ENCODE results near the gene A1BG. TPM values are rescaled to one million over a fixed set of nuclear protein-coding genes. Genes with fewer than 3 reads are reported as not detected.

Gene A1BG
- total RNA-seq: 10 to 100 TPM; 12.6 to 16.4 TPM
- 17.8 TPM for polyA plus RNA-seq (2013, experiment 1 of 2)
- polyA plus RNA-seq (2013, experiment 2 of 2): 19.7 TPM
- long read RNA-seq, experiment 1, transcript A1BG-203 (2 exons, 2,134 nt): major isoform, 7 of 7 reads
- long read RNA-seq, experiment 1, partial matches to known transcripts: 0 of 7 reads
- long read RNA-seq, experiment 1, other reads (novel, unspliced or antisense): 0 of 7 reads
- long read RNA-seq, experiment 2, transcript A1BG-203 (2 exons, 2,134 nt): major isoform, 7 of 7 reads
- long read RNA-seq, experiment 2, partial matches to known transcripts: 0 of 7 reads
- long read RNA-seq, experiment 2, other reads (novel, unspliced or antisense): 0 of 7 reads
- long read RNA-seq, experiment 3, partial matches to known transcripts: 0 of 3 reads
- long read RNA-seq, experiment 3, other reads (novel, unspliced or antisense): 0 of 3 reads
- long read RNA-seq, experiment 4: 0 reads

GRCh38 chr19:58352760-58353671, at the start of gene A1BG:
Gene A1BG (minus strand): TSS chr19:58353492. CDS start chr19:58353437, 55 bp downstream.
- no peaks in the 10 kb centered on the region for H3K4me1 ChIP-seq (ENCODE audit: control insufficient read depth, insufficient read depth, low read length)
- no peak within 1 kb of the TSS for H3K9ac ChIP-seq (ENCODE audit: extremely low read depth, low read length, poor library complexity, severe bottlenecking)
- no peaks in the 10 kb centered on the region for H3K27me3 ChIP-seq (ENCODE audit: control insufficient read depth, insufficient read depth, low read length, poor library complexity, severe bottlenecking)
- H3K36me3 ChIP-seq (ENCODE audit: control insufficient read depth, insufficient read depth, low read length): no peaks in the 10 kb centered on the region
- Mint-ChIP-seq H3K4me1 (no peaks in the 10 kb centered on the region), H3K27me3 (ENCODE audit: insufficient read depth) (peaks cover 46% of the 10 kb centered on the region), H3K9me3 (no peaks in the 10 kb centered on the region), H3K27ac (no peak within 1 kb of the TSS), H3K4me3 (no peak within 1 kb of the TSS), H3K36me3 (ENCODE audit: low read depth) (no peaks in the 10 kb centered on the region)
- TF ChIP-seq CTCF (conservative IDR thresholded peaks at IDR 0.05): no peak
- DNase-seq: no peak
- H3K4me3 ChIP-seq (ENCODE audit: low read length): no peak within 1 kb of the TSS
- no peak within 1 kb of the TSS for H3K27ac ChIP-seq (ENCODE audit: low read depth, low read length)
- 91 to 94% methylated on average over 7 to 26 of the region's 26 CpGs for WGBS, 2 experiments (ENCODE audit: insufficient coverage in 1 of 2, insufficient read length in 1 of 2)
- no peaks in the 10 kb centered on the region for H3K9me3 ChIP-seq (ENCODE audit: control insufficient read depth, low read length)

GRCh38 chr19:58401840-58402421, 48.6 kb upstream of the A1BG start:
- Mint-ChIP-seq H3K27me3 (ENCODE audit: insufficient read depth) (peaks cover 39% of the 10 kb centered on the region), H3K4me1 (peaks cover 12% of the 10 kb centered on the region), H3K27ac (no peak overlapping the region), H3K4me3 (peak overlapping the region; percentile 76), H3K36me3 (ENCODE audit: low read depth) (peaks cover 4% of the 10 kb centered on the region), H3K9me3 (peaks cover 7% of the 10 kb centered on the region)
- no peaks in the 10 kb centered on the region for H3K27me3 ChIP-seq (ENCODE audit: control insufficient read depth, insufficient read depth, low read length, poor library complexity, severe bottlenecking)
- H3K9me3 ChIP-seq (ENCODE audit: control insufficient read depth, low read length): no peaks in the 10 kb centered on the region
- no peaks in the 10 kb centered on the region for H3K36me3 ChIP-seq (ENCODE audit: control insufficient read depth, insufficient read depth, low read length)
- H3K27ac ChIP-seq (ENCODE audit: low read depth, low read length): no peak overlapping the region
- peak overlapping the region; percentile 86 for H3K4me3 ChIP-seq (ENCODE audit: low read length)
- H3K4me1 ChIP-seq (ENCODE audit: control insufficient read depth, insufficient read depth, low read length): peaks cover 6% of the 10 kb centered on the region
- TF ChIP-seq CTCF (conservative IDR thresholded peaks at IDR 0.05): peak; percentile 15
- no peak for DNase-seq
- WGBS, 2 experiments (ENCODE audit: insufficient coverage in 1 of 2, insufficient read length in 1 of 2): 48 to 90% methylated on average over 3 to 18 of the region's 23 CpGs
- peak overlapping the region; percentile 86 for H3K9ac ChIP-seq (ENCODE audit: extremely low read depth, low read length, poor library complexity, severe bottlenecking)

All from endodermal cell (in vitro differentiated cells).